ENCODE data around the gene RNF223. TPM values are rescaled to one million over a fixed set of nuclear protein-coding genes. Genes with fewer than 3 reads are reported as not detected.
A peak's percentile ranks its signal among the peaks of the same experiment; 100 is the strongest.

Gene RNF223
- total RNA-seq, 1 donor from 2014 or later: 0.05 TPM

GRCh38 chr1:1031659-1032235, 42.4 kb downstream of the RNF223 start:
- no peak for DNase-seq (ENCODE audit: low read depth)

GRCh38 chr1:1030867-1031658, 43.0 kb downstream of the RNF223 start:
- peak; percentile 37 for DNase-seq (ENCODE audit: low read depth)

- DNase-seq (ENCODE audit: low read depth): no peak
Observed at GRCh38 chr1:1027791-1028190, 46.3 kb downstream of the RNF223 start.

GRCh38 chr1:1026599-1027413, 47.3 kb downstream of the RNF223 start:
- no peak for DNase-seq (ENCODE audit: low read depth)

GRCh38 chr1:1025730-1026129, 48.4 kb downstream of the RNF223 start:
- no peak for DNase-seq (ENCODE audit: low read depth)

- no peak for DNase-seq (ENCODE audit: low read depth)
Observed at GRCh38 chr1:1024771-1025699, 49.1 kb downstream of the RNF223 start.

- no peak for DNase-seq (ENCODE audit: low read depth)
Observed at GRCh38 chr1:1024149-1024770, 49.8 kb downstream of the RNF223 start.

GRCh38 chr1:1023700-1024099, 50.4 kb downstream of the RNF223 start:
- no peak for DNase-seq (ENCODE audit: low read depth)

GRCh38 chr1:1022302-1023009, 51.6 kb downstream of the RNF223 start:
- DNase-seq (ENCODE audit: low read depth): no peak

GRCh38 chr1:1021920-1022259, 52.2 kb downstream of the RNF223 start:
- no peak for DNase-seq (ENCODE audit: low read depth)

- DNase-seq (ENCODE audit: low read depth): peak; percentile 86
Observed at GRCh38 chr1:1021010-1021919, 52.8 kb downstream of the RNF223 start.

Other genes with a start within 250 kb of the RNF223 start
- 0.86 and 1.4 TPM in 2 replicates for gene SAMD11, start 150.4 kb downstream of the RNF223 start, total RNA-seq
- gene NOC2L, start 115.0 kb downstream of the RNF223 start, total RNA-seq: 70.2 and 71.9 TPM in 2 replicates
- 5.6 and 13.6 TPM in 2 replicates for gene KLHL17, start 113.7 kb downstream of the RNF223 start, total RNA-seq
- gene PLEKHN1, start 107.8 kb downstream of the RNF223 start, total RNA-seq: 0.24 TPM in 1 of 2 replicates, not detected in the other
- gene PERM1, start 92.2 kb downstream of the RNF223 start, total RNA-seq: 1.4 TPM in 1 of 2 replicates, not detected in the other
- 45.8 and 63.9 TPM in 2 replicates for gene HES4, start 74.2 kb downstream of the RNF223 start, total RNA-seq
- gene ISG15, start 60.8 kb downstream of the RNF223 start, total RNA-seq: 103 and 148 TPM in 2 replicates
- 108 and 171 TPM in 2 replicates for gene AGRN, start 54.2 kb downstream of the RNF223 start, total RNA-seq
- 10.0 and 11.7 TPM in 2 replicates for gene C1orf159, start 41.8 kb upstream of the RNF223 start, total RNA-seq
- gene TTLL10, start 99.6 kb upstream of the RNF223 start, total RNA-seq: not detected in 2 replicates
- 0.47 TPM in 1 of 2 replicates, not detected in the other for gene TNFRSF18, start 132.3 kb upstream of the RNF223 start, total RNA-seq
- not detected in 2 replicates for gene TNFRSF4, start 139.8 kb upstream of the RNF223 start, total RNA-seq
- gene SDF4, start 157.7 kb upstream of the RNF223 start, total RNA-seq: 142 and 150 TPM in 2 replicates
- gene B3GALT6, start 157.9 kb upstream of the RNF223 start, total RNA-seq: 61.8 and 68.1 TPM in 2 replicates
- 1.2 TPM in 1 of 2 replicates, not detected in the other for gene C1QTNF12, start 172.4 kb upstream of the RNF223 start, total RNA-seq
- gene UBE2J2, start 199.5 kb upstream of the RNF223 start, total RNA-seq: 50.3 and 52.2 TPM in 2 replicates
- gene SCNN1D, start 206.1 kb upstream of the RNF223 start, total RNA-seq: 2.2 and 2.5 TPM in 2 replicates
- gene ACAP3, start 233.6 kb upstream of the RNF223 start, total RNA-seq: 97.3 and 106 TPM in 2 replicates
- gene PUSL1, start 234.3 kb upstream of the RNF223 start, total RNA-seq: 41.6 and 43.4 TPM in 2 replicates